ENCODE measurements around the gene PMM1. TPM values are rescaled to one million over a fixed set of nuclear protein-coding genes. Genes with fewer than 3 reads are reported as not detected.

Gene PMM1
- total RNA-seq, 1 donor from 2014 or later: 35.5 TPM

GRCh38 chr22:41625577-41625976, 35.9 kb upstream of the PMM1 start:
- Mint-ChIP-seq H3K9me3 (peaks cover 4% of the 10 kb centered on the region), H3K27ac (no peak overlapping the region), H3K4me1 (ENCODE audit: unreplicated experiment) (peaks cover 8% of the 10 kb centered on the region), H3K4me3 (no peak overlapping the region), H3K27me3 (no peaks in the 10 kb centered on the region), H3K36me3 (peaks cover 38% of the 10 kb centered on the region)
- no peak for DNase-seq (ENCODE audit: extremely low spot score, unreplicated experiment)
- TF ChIP-seq CTCF (conservative IDR thresholded peaks at IDR 0.05): no peak

DNA sequence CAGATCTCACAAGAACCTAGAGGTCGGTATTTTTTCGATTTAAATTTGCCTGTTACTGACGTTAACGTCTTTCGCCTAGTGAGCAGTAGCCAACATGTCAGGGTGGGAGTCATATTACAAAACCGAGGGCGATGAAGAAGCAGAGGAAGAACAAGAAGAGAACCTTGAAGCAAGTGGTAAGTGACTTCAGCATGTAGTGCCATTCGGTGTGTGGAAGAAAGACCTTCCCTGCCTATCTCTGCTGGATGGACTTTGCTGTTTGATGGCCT, 32.2 kb upstream of the PMM1 start:
- peaks cover 14% of the 10 kb centered on the region for H3K36me3 Mint-ChIP-seq
- peak overlapping the region; percentile 95 for H3K4me3 Mint-ChIP-seq
- TF ChIP-seq CTCF (conservative IDR thresholded peaks at IDR 0.05): no peak
- no peak for DNase-seq (ENCODE audit: extremely low spot score, unreplicated experiment)
- peak overlapping the region; percentile 97 for H3K27ac Mint-ChIP-seq
- H3K27me3 Mint-ChIP-seq: no peaks in the 10 kb centered on the region
- no peaks in the 10 kb centered on the region for H3K9me3 Mint-ChIP-seq
- H3K4me1 Mint-ChIP-seq (ENCODE audit: unreplicated experiment): peaks cover 25% of the 10 kb centered on the region

- Mint-ChIP-seq H3K9me3 (no peaks in the 10 kb centered on the region), H3K36me3 (peaks cover 13% of the 10 kb centered on the region), H3K27me3 (no peaks in the 10 kb centered on the region), H3K27ac (peak within 1 kb of the TSS; percentile 97), H3K4me3 (peak within 1 kb of the TSS; percentile 95), H3K4me1 (ENCODE audit: unreplicated experiment) (peaks cover 30% of the 10 kb centered on the region)
- DNase-seq (ENCODE audit: extremely low spot score, unreplicated experiment): peak; percentile 100
- no peak for TF ChIP-seq CTCF (conservative IDR thresholded peaks at IDR 0.05)
Observed at GRCh38 chr22:41621099-41621910, 31.7 kb upstream of the PMM1 start, which contains the start of gene XRCC6. Gene XRCC6 (plus strand): TSS chr22:41621295. CDS start chr22:41622005, 710 bp downstream.

DNA sequence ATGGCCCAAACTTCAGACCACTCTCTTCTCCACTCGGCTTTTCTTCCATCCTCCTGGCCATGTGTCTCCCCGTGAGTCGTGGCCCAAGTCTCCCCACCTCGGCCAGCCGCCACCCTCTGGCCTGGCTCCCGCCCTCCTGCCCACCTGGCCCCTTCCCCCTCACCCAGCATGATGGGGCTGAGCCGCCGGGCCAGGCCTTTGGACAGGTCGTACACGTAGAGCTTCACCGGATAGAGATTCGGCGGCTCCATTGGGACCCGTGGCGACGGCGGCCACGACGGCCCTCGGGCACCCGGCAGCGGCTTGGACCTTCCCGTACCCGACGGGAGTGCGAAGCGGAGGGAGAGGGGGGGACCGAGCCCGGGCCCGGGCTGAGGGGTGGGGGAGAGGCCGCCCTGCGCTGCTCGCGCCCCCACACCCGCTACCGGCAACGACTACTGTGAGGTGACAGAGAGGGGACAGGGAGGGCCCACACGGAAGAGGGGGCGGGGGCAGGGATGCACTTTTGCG, 31.0 kb upstream of the PMM1 start, which contains the start of gene DESI1:
Gene DESI1 (minus strand): TSS at position 455 of the 510 bp plus-strand sequence. CDS start 204 bp downstream, at position 251.
- peaks cover 30% of the 10 kb centered on the region for H3K4me1 Mint-ChIP-seq (ENCODE audit: unreplicated experiment)
- no peak for DNase-seq (ENCODE audit: extremely low spot score, unreplicated experiment)
- no peaks in the 10 kb centered on the region for H3K27me3 Mint-ChIP-seq
- peak within 1 kb of the TSS; percentile 97 for H3K27ac Mint-ChIP-seq
- no peaks in the 10 kb centered on the region for H3K9me3 Mint-ChIP-seq
- peaks cover 13% of the 10 kb centered on the region for H3K36me3 Mint-ChIP-seq
- TF ChIP-seq CTCF (conservative IDR thresholded peaks at IDR 0.05): no peak
- peak within 1 kb of the TSS; percentile 95 for H3K4me3 Mint-ChIP-seq

GRCh38 chr22:41619979-41620588, 30.4 kb upstream of the PMM1 start:
- peak overlapping the region; percentile 95 for H3K4me3 Mint-ChIP-seq
- H3K27me3 Mint-ChIP-seq: no peaks in the 10 kb centered on the region
- H3K4me1 Mint-ChIP-seq (ENCODE audit: unreplicated experiment): peaks cover 30% of the 10 kb centered on the region
- peak overlapping the region; percentile 97 for H3K27ac Mint-ChIP-seq
- DNase-seq (ENCODE audit: extremely low spot score, unreplicated experiment): peak; percentile 70
- H3K36me3 Mint-ChIP-seq: peaks cover 9% of the 10 kb centered on the region
- TF ChIP-seq CTCF (conservative IDR thresholded peaks at IDR 0.05): no peak
- no peaks in the 10 kb centered on the region for H3K9me3 Mint-ChIP-seq
